Measurements from ENCODE around the gene SCEL.

- no peak for TF ChIP-seq CTCF (conservative IDR thresholded peaks at IDR 0.05; ENCODE audit: low read depth in 2 of 2)
- TF ChIP-seq REST (IDR thresholded peaks at IDR 0.05; ENCODE audit: unreplicated experiment), result no peak
- no peak for TF ChIP-seq JUNB (IDR thresholded peaks at IDR 0.05; ENCODE audit: unreplicated experiment)
- TF ChIP-seq POLR2AphosphoS5 (IDR thresholded peaks at IDR 0.05; ENCODE audit: low read depth), result no peak
- TF ChIP-seq EZH2 (IDR thresholded peaks at IDR 0.05; ENCODE audit: low read depth, unreplicated experiment), result no peak
- TF ChIP-seq EZH2phosphoT487 (IDR thresholded peaks at IDR 0.05; ENCODE audit: unreplicated experiment), result no peak
- no peak for TF ChIP-seq ZNF114 (CRISPR knock-in tag; IDR thresholded peaks at IDR 0.05)
- no peak for TF ChIP-seq CREB1 (CRISPR knock-in tag; IDR thresholded peaks at IDR 0.05; ENCODE audit: low read depth)
- no peak for TF ChIP-seq STAT1 (IDR thresholded peaks at IDR 0.05; ENCODE audit: unreplicated experiment)
- TF ChIP-seq ZNF331 (CRISPR knock-in tag; IDR thresholded peaks at IDR 0.05; ENCODE audit: low read depth), result no peak
- TF ChIP-seq ZNF462 (CRISPR knock-in tag; IDR thresholded peaks at IDR 0.05), result no peak
These were observed 6.5 kb upstream of the SCEL start for GRCh38 chr13:77528834-77529500.
